HepG2 (cell line): ENCODE measurements around the gene ESRRB. TPM values are rescaled to one million over a fixed set of nuclear protein-coding genes. Genes with fewer than 3 reads are reported as not detected.

Experiments
- ATAC-seq: fragments of 200-7000 bp; cut with Tn5 transposase; 3 replicates; pipeline ENCODE4 v1.9.1; 2020; ENCODE audit warnings: mild to moderate bottlenecking, moderate library complexity
- BruUV-seq: library from RNA; stranded (reverse); fragments of 400-500 nt; replicated peaks from 2 replicates; lab custom pipeline; 2021; lab: Mats Ljungman, UMichigan
- CTCF ChIA-PET: fragments of 300-600 bp; formaldehyde crosslinking; extraction: SDS; loops from one replicate; lab custom pipeline; 2021; ENCODE audit warnings: low total read pairs, inconsistent platforms, low intra/inter-chr PET ratio; lab: Yijun Ruan, JAX
- POLR2A ChIA-PET: fragments of 350-600 bp; sonication (Branson Sonifier 250); formaldehyde crosslinking; loops from one replicate; lab custom pipeline; 2020; ENCODE audit warnings: antibody characterized with exemption, inconsistent platforms; lab: Yijun Ruan, JAX
- DNase-seq: peaks from one replicate; pipeline ENCODE4 v3.0.0-alpha.2; 2015; ENCODE audit warnings: low spot score
- FAIRE-seq: peaks from 3 replicates; lab custom pipeline; 2011; peaks lifted over from hg19 to GRCh38; lab: Jason Lieb, UNC
- H2AFZ ChIP-seq: one replicate; pipeline ENCODE4 v1.6.1; 2011; ENCODE audit warnings: low read length, inconsistent platforms
- H3K27ac ChIP-seq: fragments of 300-600 bp; 3 replicates; pipeline ENCODE4 v1.8.0; 2011; ENCODE audit warnings: mixed run types, mild to moderate bottlenecking, mixed read lengths, low read length, inconsistent platforms; ENCODE audit not compliant: insufficient read depth; ENCODE audit errors: extremely low read length
- H3K27me3 ChIP-seq, 2 experiments: fragments of 200-600 bp in 1 of 2; 2 replicates in 1 of 2; 3 replicates in 1 of 2; pipeline versions ENCODE4 v1.6.0 to v1.8.0; 2011; ENCODE audit warnings: low read length in 2 of 2, mild to moderate bottlenecking in 2 of 2, moderate library complexity in 2 of 2, inconsistent platforms in 1 of 2; ENCODE audit not compliant: insufficient read depth in 2 of 2, control insufficient read depth in 1 of 2
- H3K36me3 ChIP-seq, 2 experiments: fragments of 200-600 bp in 1 of 2; replicated peaks in 1 of 2; 2 replicates in 1 of 2; 3 replicates in 1 of 2; pipeline versions ENCODE4 v1.5.1 to v1.8.0; 2011; ENCODE audit warnings: low read length in 2 of 2, inconsistent platforms in 1 of 2; ENCODE audit not compliant: insufficient read depth in 2 of 2, control insufficient read depth in 1 of 2
- H3K4me1 ChIP-seq: 2 replicates; pipeline ENCODE4 v1.5.1; 2012; ENCODE audit warnings: low read length, inconsistent platforms; ENCODE audit not compliant: insufficient read depth
- H3K4me2 ChIP-seq: 2 replicates; pipeline ENCODE4 v1.6.0; 2011; ENCODE audit warnings: low read depth, low read length, inconsistent platforms
- H3K4me3 ChIP-seq, 3 experiments: fragments of 200-600 bp in 1 of 3; sonication (generic), shearing (Covaris generic) in 1 of 3; replicated peaks in 1 of 3; 2 replicates each; pipeline ENCODE4 v1.5.1; 2011 to 2016; ENCODE audit warnings: low read length in 3 of 3, inconsistent platforms in 2 of 3, low read depth in 2 of 3, mild to moderate bottlenecking in 2 of 3, control low read depth in 1 of 3, mixed read lengths in 1 of 3; ENCODE audit not compliant: insufficient read depth in 1 of 3
- H3K79me2 ChIP-seq: one replicate; pipeline ENCODE4 v1.6.1; 2011; ENCODE audit warnings: low read length, inconsistent platforms; ENCODE audit not compliant: insufficient read depth
- H3K9ac ChIP-seq: 2 replicates; pipeline ENCODE4 v1.6.0; 2011; ENCODE audit warnings: mild to moderate bottlenecking, low read depth, low read length, inconsistent platforms; ENCODE audit not compliant: insufficient read depth
- H3K9me3 ChIP-seq: 2 replicates; pipeline ENCODE4 v1.5.1; 2012; ENCODE audit warnings: mild to moderate bottlenecking, low read length
- H4K20me1 ChIP-seq: 2 replicates; pipeline ENCODE4 v1.6.0; 2011; ENCODE audit warnings: inconsistent platforms, mild to moderate bottlenecking, low read length, moderate library complexity; ENCODE audit not compliant: insufficient read depth
- ELF1 ChIP-seq: sonication (generic); formaldehyde crosslinking; IDR thresholded peaks from 2 replicates; pipeline ENCODE4 v1.4.0; 2020; ENCODE audit warnings: missing genetic modification reagents
- MXD4 ChIP-seq: IDR thresholded peaks from 2 replicates; pipeline ENCODE4 v1.6.1; 2016; ENCODE audit warnings: mild to moderate bottlenecking, missing biosample characterization, missing genetic modification reagents
- RFX3 ChIP-seq: IDR thresholded peaks from 2 replicates; pipeline ENCODE4 v1.6.1; 2016; ENCODE audit warnings: missing biosample characterization, missing genetic modification reagents
- SKI ChIP-seq: fragments of 450-650 bp; IDR thresholded peaks from one replicate; pipeline ENCODE4 v1.6.1; 2018; ENCODE audit warnings: mild to moderate bottlenecking; ENCODE audit not compliant: partially characterized antibody
- ZHX2 ChIP-seq, 2 experiments: sonication (generic) in 1 of 2; formaldehyde crosslinking in 1 of 2; IDR thresholded peaks; 2 replicates each; pipeline versions ENCODE4 v1.6.1 to v1.9.0; 2014 to 2022; ENCODE audit warnings: antibody characterized with exemption in 1 of 2, borderline replicate concordance in 1 of 2, inconsistent platforms in 1 of 2, low read depth in 1 of 2, missing genetic modification reagents in 1 of 2
- WGBS: methylation state at CpG from one replicate; pipeline ENCODE4 v1.1.6; 2017; ENCODE audit warnings: low lambda C conversion rate; 5-methylcytosine and 5-hydroxymethylcytosine counted together
- in situ Hi-C: cut with HindIII; loops from 2 replicates; pipeline ENCODE4 v1.10.0; 2017; ENCODE audit warnings: low pct_unique_long_range_greater_than_20kb; ENCODE audit not compliant: extremely low pct_ligation_motif_present
- intact Hi-C: fragments of 100-400 bp; cut with micrococcal nuclease; formaldehyde crosslinking; loops from one replicate; pipeline ENCODE4 v1.10.0; 2022; ENCODE audit not compliant: unreplicated experiment
- polyA plus RNA-seq, 8 experiments: library from polyadenylated mRNA; depleted of rRNA in 3 of 8; stranded (reverse) in 7 of 8; unstranded in 1 of 8; fragments of >200 nt; fragmentation: Illumina TruSeq in 4 of 8; extraction: Trizol in 4 of 8; gene quantifications; 2 replicates each; pipeline versions ENCODE4 v1.2.1 to v1.2.3, GENCODE V29; 2011 to 2016; ENCODE audit warnings: low read depth in 4 of 8, missing spikeins in 1 of 8, mixed read lengths in 1 of 8; ENCODE audit not compliant: insufficient read depth in 1 of 8
- total RNA-seq, 5 experiments: library from RNA; depleted of rRNA; stranded (reverse); fragments of >200 nt; fragmentation: Illumina TruSeq; extraction: Trizol; gene quantifications; 2 replicates each; pipeline ENCODE4 v1.2.3, GENCODE V29; 2016; ENCODE audit warnings: low read depth in 1 of 5
- TF ChIP-seq, protein P1 (sequence below): sonication (generic); formaldehyde crosslinking; IDR thresholded peaks from 2 replicates; pipeline ENCODE4 v1.9.0; 2021; ENCODE audit warnings: missing genetic modification reagents, borderline replicate concordance

The ESRRB gene
- total and polyA plus RNA-seq, 2 of the 13 experiments (the other 11 are each of a cell fraction or from before 2014, with no cell fraction given), result 0.04 to 0.33 TPM

- in situ Hi-C loops, result no loop called here
- ChIA-PET POLR2A (no interaction called here), CTCF (no interaction called here)
- Histone ChIP-seq H2AFZ (no peak overlapping the region), H3K9me3 (no peaks in the 10 kb centered on the region), H3K79me2 (no peaks in the 10 kb centered on the region), H3K4me2 (no peak overlapping the region), H4K20me1 (no peaks in the 10 kb centered on the region), H3K9ac (no peak overlapping the region), H3K4me3 (no peak overlapping the region), H3K27ac (no peak overlapping the region), H3K36me3 (no peaks in the 10 kb centered on the region), H3K27me3 (peaks cover 0 to 12% of the 10 kb centered on the region in 2 experiments; a peak in 2 of 5 replicates)
- WGBS, result 45% methylated on average over 3 of the region's 3 CpGs
- no peak for ATAC-seq
- intact Hi-C loops, result no loop called here
- BruUV-seq, result no TSS peak
- TF ChIP-seq, protein P1, sequence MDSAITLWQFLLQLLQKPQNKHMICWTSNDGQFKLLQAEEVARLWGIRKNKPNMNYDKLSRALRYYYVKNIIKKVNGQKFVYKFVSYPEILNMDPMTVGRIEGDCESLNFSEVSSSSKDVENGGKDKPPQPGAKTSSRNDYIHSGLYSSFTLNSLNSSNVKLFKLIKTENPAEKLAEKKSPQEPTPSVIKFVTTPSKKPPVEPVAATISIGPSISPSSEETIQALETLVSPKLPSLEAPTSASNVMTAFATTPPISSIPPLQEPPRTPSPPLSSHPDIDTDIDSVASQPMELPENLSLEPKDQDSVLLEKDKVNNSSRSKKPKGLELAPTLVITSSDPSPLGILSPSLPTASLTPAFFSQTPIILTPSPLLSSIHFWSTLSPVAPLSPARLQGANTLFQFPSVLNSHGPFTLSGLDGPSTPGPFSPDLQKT (CRISPR knock-in tag), result no peak
- TF ChIP-seq ELF1 (CRISPR knock-in tag), result no peak
- no peak for TF ChIP-seq SKI
- TF ChIP-seq ZHX2 (IDR thresholded peaks at IDR 0.05; ENCODE audit: low read depth), result no peak
- no peak for TF ChIP-seq ZHX2 (CRISPR knock-in tag; IDR thresholded peaks at IDR 0.05; ENCODE audit: borderline replicate concordance)
- TF ChIP-seq RFX3 (CRISPR knock-in tag), result no peak
- no peak for TF ChIP-seq MXD4 (CRISPR knock-in tag)
- TF ChIP-seq, all 625 proteins: peak for 0
- no peak for DNase-seq
- FAIRE-seq, result no peak
- H3K4me1 ChIP-seq, result 0 out of 2 replicates have a peak, but pooled peaks cover 6% of the 10 kb centered on the region
Observed at GRCh38 chr14:76531085-76531484, 155.1 kb downstream of the ESRRB start.
